PC-9 (cell line): Measurements from ENCODE around the gene FBN3. TPM values are rescaled to one million over a fixed set of nuclear protein-coding genes. Genes with fewer than 3 reads are reported as not detected.

Experiments used
- BruUV-seq: library from RNA; stranded (reverse); fragments of 400-500 nt; replicated peaks from 2 replicates; lab custom pipeline; 2021; lab: Mats Ljungman, UMichigan
- CTCF ChIA-PET: fragments of 300-600 bp; sonication (Branson Sonifier 250); formaldehyde crosslinking; loops from one replicate; lab custom pipeline; 2022; ENCODE audit warnings: antibody characterized with exemption; lab: Charles Lee
- POLR2A ChIA-PET: fragments of 300-600 bp; sonication (Branson Sonifier 250); formaldehyde crosslinking; loops from one replicate; lab custom pipeline; 2022; ENCODE audit warnings: antibody characterized with exemption; ENCODE audit not compliant: unreplicated experiment; lab: Charles Lee
- DNase-seq, 2 experiments: peaks; one replicate each; pipeline versions ENCODE4 v3.0.0 to v3.0.0-alpha.2; 2015 to 2022; ENCODE audit warnings: mixed read lengths in 1 of 2
- H2AFZ ChIP-seq: fragments of 200-600 bp; sonication (generic); 2 replicates; pipeline ENCODE4 v1.8.1; 2017; ENCODE audit warnings: antibody characterized with exemption
- H3F3A ChIP-seq: fragments of 200-600 bp; sonication (generic); 2 replicates; pipeline ENCODE4 v1.8.1; 2017; ENCODE audit warnings: antibody characterized with exemption, mild to moderate bottlenecking, low read depth; ENCODE audit not compliant: insufficient read depth
- H3K27ac ChIP-seq: fragments of 200-600 bp; sonication (generic); 2 replicates; pipeline ENCODE4 v1.6.1; 2016; ENCODE audit warnings: mixed run types
- H3K27me3 ChIP-seq: fragments of 200-600 bp; sonication (generic); 2 replicates; pipeline ENCODE4 v1.6.1; 2016; ENCODE audit warnings: low read depth, mixed run types; ENCODE audit not compliant: insufficient read depth
- H3K36me3 ChIP-seq: fragments of 200-600 bp; sonication (generic); 2 replicates; pipeline ENCODE4 v1.6.1; 2016; ENCODE audit warnings: low read depth, mixed run types
- H3K4me1 ChIP-seq: fragments of 200-600 bp; sonication (generic); replicated peaks from 2 replicates; pipeline ENCODE4 v1.6.1; 2016; ENCODE audit warnings: mixed run types; ENCODE audit not compliant: insufficient read depth
- H3K4me2 ChIP-seq: fragments of 200-600 bp; sonication (generic); 2 replicates; pipeline ENCODE4 v1.6.1; 2017; ENCODE audit warnings: mixed run types
- H3K4me3 ChIP-seq: fragments of 200-600 bp; sonication (generic); 2 replicates; pipeline ENCODE4 v1.6.1; 2016; ENCODE audit warnings: mixed run types
- H3K79me2 ChIP-seq: fragments of 200-600 bp; sonication (generic); 2 replicates; pipeline ENCODE4 v1.6.1; 2017; ENCODE audit warnings: low read depth, mixed run types
- H3K9me2 ChIP-seq: fragments of 200-600 bp; sonication (generic); 2 replicates; pipeline ENCODE4 v1.8.1; 2017; ENCODE audit warnings: mild to moderate bottlenecking; ENCODE audit not compliant: insufficient read depth
- H3K9me3 ChIP-seq: fragments of 200-600 bp; sonication (generic); 2 replicates; pipeline ENCODE4 v1.8.1; 2016; ENCODE audit warnings: low read depth; ENCODE audit not compliant: insufficient read depth
- H4K20me1 ChIP-seq: fragments of 200-600 bp; sonication (generic); 2 replicates; pipeline ENCODE4 v1.8.1; 2017; ENCODE audit not compliant: insufficient read depth
- CTCF ChIP-seq: fragments of 200-600 bp; sonication (generic); conservative IDR thresholded peaks from 2 replicates; pipeline ENCODE4 v1.6.1; 2017; ENCODE audit warnings: mixed run types, antibody characterized with exemption, mild to moderate bottlenecking, moderate library complexity
- EZH2 ChIP-seq: fragments of 200-600 bp; sonication (generic); IDR thresholded peaks from 2 replicates; pipeline ENCODE4 v1.8.0; 2017; ENCODE audit warnings: antibody characterized with exemption, low read depth
- intact Hi-C: fragments of 100-400 bp; cut with micrococcal nuclease; formaldehyde crosslinking; loops from one replicate; pipeline ENCODE4 v1.10.0; 2022; ENCODE audit not compliant: unreplicated experiment
- total RNA-seq: library from RNA; stranded (reverse); gene quantifications from 2 replicates; pipeline ENCODE4 v1.2.3, GENCODE V29; 2021

FBN3 gene
- total RNA-seq, 1 experiment from 2014 or later: not detected

DNA sequence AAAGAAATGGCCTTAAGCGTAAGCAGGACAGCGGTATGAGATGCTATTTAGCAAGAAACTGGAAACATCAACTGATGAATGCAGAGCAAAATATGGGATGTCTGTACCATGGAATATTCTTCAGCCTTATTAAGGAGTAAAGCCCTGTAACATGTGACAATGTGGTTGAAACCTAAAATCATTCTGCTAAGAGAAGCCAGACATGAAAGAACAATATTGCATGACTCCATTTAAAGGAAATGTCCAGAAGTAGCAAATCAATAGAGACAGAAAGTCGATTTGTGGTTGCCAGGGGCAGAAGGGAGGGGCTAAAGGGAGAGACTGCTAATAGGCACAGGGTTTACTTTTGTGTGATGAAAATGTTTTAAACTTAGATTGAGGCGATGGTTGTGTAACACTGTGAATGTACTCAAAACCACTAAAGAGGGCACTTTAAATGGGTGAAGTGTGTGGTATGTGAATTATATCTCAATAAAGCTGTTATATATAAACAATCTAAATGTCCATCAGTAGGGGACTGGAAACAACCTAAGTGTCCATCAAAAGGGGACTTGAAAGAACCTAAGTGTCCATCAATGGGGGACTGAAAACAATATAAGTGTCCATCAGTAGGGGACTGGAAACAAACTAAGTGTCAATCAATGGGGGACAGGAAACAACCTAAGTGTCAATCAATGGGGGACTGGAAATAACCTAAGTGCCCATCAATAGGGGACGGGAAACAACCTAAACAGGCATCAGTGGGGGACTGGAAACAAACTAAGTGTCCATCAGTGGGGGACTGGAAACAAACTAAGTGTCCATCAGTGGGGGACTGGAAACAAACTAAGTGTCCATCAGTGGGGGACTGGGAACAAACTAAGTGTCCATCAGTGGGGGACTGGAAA is 51.5 kb downstream of the FBN3 start:
- POLR2A ChIA-PET: no interaction called here
- H3K27ac ChIP-seq: no peak overlapping the region

DNA sequence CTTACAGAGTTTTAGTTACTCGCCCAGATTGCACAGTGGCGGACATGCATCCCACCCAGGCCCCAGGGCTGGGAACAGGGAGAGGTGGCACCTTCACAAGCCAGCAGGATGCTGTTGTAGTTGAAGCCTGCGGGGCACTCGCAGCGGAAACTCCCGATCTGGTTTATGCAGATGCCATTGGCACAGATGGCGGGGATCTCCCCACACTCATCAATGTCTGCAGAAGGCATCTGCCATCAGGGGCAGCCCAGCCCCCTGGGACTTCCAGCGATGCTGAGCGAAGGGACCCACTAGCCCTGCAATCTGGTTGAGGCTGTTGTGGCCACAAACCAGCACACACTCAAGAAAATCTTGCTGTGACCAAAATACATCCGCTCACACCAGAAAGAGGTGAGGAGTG is 52.2 kb downstream of the FBN3 start:
- BruUV-seq: no TSS peak
- ChIA-PET POLR2A (no interaction called here), CTCF (no interaction called here)

More for the DNA sequence above, 51.5 kb downstream of the FBN3 start:
- Histone ChIP-seq H3K79me2 (no peaks in the 10 kb centered on the region), H3K9me3 (peaks cover 7% of the 10 kb centered on the region), H2AFZ (no peak overlapping the region), H4K20me1 (no peaks in the 10 kb centered on the region), H3K27me3 (peaks cover 25% of the 10 kb centered on the region), H3K4me2 (no peak overlapping the region), H3F3A (no peaks in the 10 kb centered on the region), H3K4me1 (no peaks in the 10 kb centered on the region), H3K36me3 (no peaks in the 10 kb centered on the region), H3K9me2 (no peaks in the 10 kb centered on the region), H3K4me3 (no peak overlapping the region)
- BruUV-seq: no TSS peak
- no peak for DNase-seq
- TF ChIP-seq EZH2: no peak
- TF ChIP-seq CTCF: no peak
- CTCF ChIA-PET: no interaction called here
- intact Hi-C loops: no loop called here

DNA sequence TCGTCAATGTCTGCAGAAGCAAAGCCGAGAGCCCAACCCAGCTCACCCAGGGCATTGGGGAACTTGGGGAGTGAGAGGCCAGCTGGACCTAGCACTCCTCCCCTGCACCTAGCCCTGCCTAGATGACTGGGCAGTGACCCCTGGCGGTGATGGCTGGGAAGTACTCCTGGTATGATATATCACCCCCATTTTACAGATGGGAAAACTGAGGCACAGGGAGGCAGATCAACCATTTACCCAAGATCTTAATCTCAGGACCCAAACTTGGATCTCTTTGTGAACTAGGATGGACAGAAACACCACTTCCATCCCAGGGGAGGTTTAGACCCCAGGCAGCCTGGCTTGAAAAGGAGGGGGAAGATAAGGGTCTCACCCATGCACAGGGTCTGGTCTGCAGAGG is 53.3 kb downstream of the FBN3 start:
- TF ChIP-seq EZH2 (no peak), CTCF (peak; percentile 58)
- H3F3A ChIP-seq: no peaks in the 10 kb centered on the region
- H3K36me3 ChIP-seq: no peaks in the 10 kb centered on the region
- no peak overlapping the region for H3K27ac ChIP-seq
- intact Hi-C loops: no loop called here
- no peaks in the 10 kb centered on the region for H3K9me2 ChIP-seq
- no peak overlapping the region for H2AFZ ChIP-seq
- no peak overlapping the region for H3K4me3 ChIP-seq
- H3K9me3 ChIP-seq: peaks cover 7% of the 10 kb centered on the region
- no peaks in the 10 kb centered on the region for H3K79me2 ChIP-seq
- no peak for DNase-seq
- ChIA-PET CTCF (no interaction called here), POLR2A (no interaction called here)
- H4K20me1 ChIP-seq: no peaks in the 10 kb centered on the region
- H3K27me3 ChIP-seq: peaks cover 21% of the 10 kb centered on the region; the same call in 1 of the 2 replicates
- no TSS peak for BruUV-seq
- no peaks in the 10 kb centered on the region for H3K4me1 ChIP-seq
- no peak overlapping the region for H3K4me2 ChIP-seq

More for the DNA sequence above, 52.2 kb downstream of the FBN3 start:
- Histone ChIP-seq H3K4me2 (no peak overlapping the region), H2AFZ (no peak overlapping the region), H3K4me1 (no peaks in the 10 kb centered on the region), H3F3A (no peaks in the 10 kb centered on the region), H3K27ac (no peak overlapping the region), H3K79me2 (no peaks in the 10 kb centered on the region), H3K4me3 (no peak overlapping the region), H3K9me3 (peaks cover 7% of the 10 kb centered on the region), H3K27me3 (peaks cover 25% of the 10 kb centered on the region), H4K20me1 (no peaks in the 10 kb centered on the region), H3K9me2 (no peaks in the 10 kb centered on the region), H3K36me3 (no peaks in the 10 kb centered on the region)
- intact Hi-C loops: no loop called here
- no peak for DNase-seq
- no peak for TF ChIP-seq EZH2
- TF ChIP-seq CTCF: no peak
